IgD-negative memory B cell (primary cell): Measurements from ENCODE around the gene GK2. TPM values are rescaled to one million over a fixed set of nuclear protein-coding genes. Genes with fewer than 3 reads are reported as not detected.

Source experiments
- H3K27ac Mint-ChIP-seq, 3 donors: one replicate each; pipeline ENCODE4 v1.8.0; 2020 to 2022; ENCODE audit warnings: mild to moderate bottlenecking in 3 of 3, mixed read lengths in 3 of 3, moderate library complexity in 1 of 3
- H3K27me3 Mint-ChIP-seq: one replicate; pipeline ENCODE4 v1.8.0; 2021; ENCODE audit warnings: mixed read lengths
- H3K36me3 Mint-ChIP-seq: one replicate; pipeline ENCODE4 v1.8.0; 2020; ENCODE audit warnings: mild to moderate bottlenecking, mixed read lengths
- H3K4me1 Mint-ChIP-seq, 3 donors: one replicate each; pipeline ENCODE4 v1.8.0; 2020 to 2022; ENCODE audit warnings: mixed read lengths in 3 of 3, mild to moderate bottlenecking in 1 of 3
- H3K4me3 Mint-ChIP-seq, 4 donors: one replicate each; pipeline ENCODE4 v1.8.0; 2020 to 2022; ENCODE audit warnings: mild to moderate bottlenecking in 4 of 4, mixed read lengths in 4 of 4, moderate library complexity in 3 of 4
- H3K9me3 Mint-ChIP-seq, 3 donors: one replicate each; pipeline ENCODE4 v1.8.0; 2020 to 2021; ENCODE audit warnings: mixed read lengths in 3 of 3, mild to moderate bottlenecking in 1 of 3
- polyA plus RNA-seq: library from polyadenylated mRNA; unstranded; fragments of 300-500 nt; fragmentation: Illumina TruSeq; gene quantifications from one replicate; pipeline ENCODE4 v1.2.3, GENCODE V29; 2021

Gene GK2
- polyA plus RNA-seq = not detected

GRCh38 chr4:79408063-79408462 lies at the start of gene GK2:
GK2 (minus strand) TSS chr4:79408228; CDS start chr4:79408200, 28 bp downstream.
- no peaks in the 10 kb centered on the region for H3K27me3 Mint-ChIP-seq
- no peak within 1 kb of the TSS for H3K27ac Mint-ChIP-seq
- H3K36me3 Mint-ChIP-seq = no peaks in the 10 kb centered on the region
- H3K9me3 Mint-ChIP-seq = peaks cover 0 to 1% (median 0%) of the 10 kb centered on the region in 3 donors
- peaks cover 0 to 2% (median 0%) of the 10 kb centered on the region in 3 donors for H3K4me1 Mint-ChIP-seq
- H3K4me3 Mint-ChIP-seq = no peak within 1 kb of the TSS

GRCh38 chr4:79455216-79455615 lies 47.2 kb upstream of the GK2 start:
- no peak overlapping the region for H3K4me3 Mint-ChIP-seq
- H3K27ac Mint-ChIP-seq = no peak overlapping the region
- H3K36me3 Mint-ChIP-seq = no peaks in the 10 kb centered on the region
- peaks cover under 1% of the 10 kb centered on the region for H3K27me3 Mint-ChIP-seq
- no peaks in the 10 kb centered on the region for H3K9me3 Mint-ChIP-seq
- H3K4me1 Mint-ChIP-seq = no peaks in the 10 kb centered on the region

GRCh38 chr4:79454656-79455055 lies 46.6 kb upstream of the GK2 start:
- Mint-ChIP-seq H3K9me3 (no peaks in the 10 kb centered on the region), H3K4me1 (no peaks in the 10 kb centered on the region), H3K27ac (no peak overlapping the region), H3K36me3 (no peaks in the 10 kb centered on the region), H3K4me3 (no peak overlapping the region), H3K27me3 (peaks cover 1% of the 10 kb centered on the region)

- peaks cover 1% of the 10 kb centered on the region for H3K27me3 Mint-ChIP-seq
- no peak overlapping the region for H3K4me3 Mint-ChIP-seq
- H3K27ac Mint-ChIP-seq = no peak overlapping the region
- no peaks in the 10 kb centered on the region for H3K9me3 Mint-ChIP-seq
- H3K4me1 Mint-ChIP-seq = no peaks in the 10 kb centered on the region
- no peaks in the 10 kb centered on the region for H3K36me3 Mint-ChIP-seq
These were observed 42.0 kb upstream of the GK2 start for GRCh38 chr4:79450053-79450452.

GRCh38 chr4:79446145-79446544 lies 38.1 kb upstream of the GK2 start:
- H3K4me1 Mint-ChIP-seq = no peaks in the 10 kb centered on the region
- H3K9me3 Mint-ChIP-seq = peaks cover 0 to 3% (median 0%) of the 10 kb centered on the region in 3 donors
- no peaks in the 10 kb centered on the region for H3K36me3 Mint-ChIP-seq
- H3K27ac Mint-ChIP-seq = no peak overlapping the region
- H3K4me3 Mint-ChIP-seq = no peak overlapping the region
- peaks cover 1% of the 10 kb centered on the region for H3K27me3 Mint-ChIP-seq

- no peaks in the 10 kb centered on the region for H3K4me1 Mint-ChIP-seq
- no peak overlapping the region for H3K4me3 Mint-ChIP-seq
- H3K36me3 Mint-ChIP-seq = no peaks in the 10 kb centered on the region
- peaks cover 0 to 3% (median 0%) of the 10 kb centered on the region in 3 donors for H3K9me3 Mint-ChIP-seq
- H3K27me3 Mint-ChIP-seq = peaks cover 1% of the 10 kb centered on the region
- H3K27ac Mint-ChIP-seq = no peak overlapping the region
These were observed 37.3 kb upstream of the GK2 start for GRCh38 chr4:79445371-79445781.

- H3K4me3 Mint-ChIP-seq = no peak overlapping the region
- H3K27ac Mint-ChIP-seq = no peak overlapping the region
- no peaks in the 10 kb centered on the region for H3K27me3 Mint-ChIP-seq
- H3K4me1 Mint-ChIP-seq = no peaks in the 10 kb centered on the region
- H3K36me3 Mint-ChIP-seq = no peaks in the 10 kb centered on the region
- peaks cover 0 to 9% (median 5%) of the 10 kb centered on the region in 3 donors for H3K9me3 Mint-ChIP-seq
These were observed 34.4 kb upstream of the GK2 start for GRCh38 chr4:79442422-79442821.

GRCh38 chr4:79439489-79439888 lies 31.5 kb upstream of the GK2 start:
- Mint-ChIP-seq H3K27me3 (no peaks in the 10 kb centered on the region), H3K4me3 (no peak overlapping the region), H3K36me3 (no peaks in the 10 kb centered on the region), H3K27ac (no peak overlapping the region), H3K9me3 (peaks cover 0 to 9% (median 5%) of the 10 kb centered on the region in 3 donors), H3K4me1 (no peaks in the 10 kb centered on the region)

GRCh38 chr4:79431839-79432238 lies 23.8 kb upstream of the GK2 start:
- no peaks in the 10 kb centered on the region for H3K4me1 Mint-ChIP-seq
- H3K27ac Mint-ChIP-seq = no peak overlapping the region
- H3K4me3 Mint-ChIP-seq = no peak overlapping the region
- no peaks in the 10 kb centered on the region for H3K36me3 Mint-ChIP-seq
- H3K27me3 Mint-ChIP-seq = no peaks in the 10 kb centered on the region
- peaks cover 0 to 1% (median 0%) of the 10 kb centered on the region in 3 donors for H3K9me3 Mint-ChIP-seq

GRCh38 chr4:79429113-79429903 lies 21.3 kb upstream of the GK2 start:
- Mint-ChIP-seq H3K36me3 (peaks cover 2% of the 10 kb centered on the region), H3K27me3 (peaks cover 2% of the 10 kb centered on the region), H3K4me1 (no peaks in the 10 kb centered on the region), H3K9me3 (peaks cover 0 to 1% (median 0%) of the 10 kb centered on the region in 3 donors), H3K4me3 (no peak overlapping the region), H3K27ac (no peak overlapping the region)

GRCh38 chr4:79426989-79427388 lies 19.0 kb upstream of the GK2 start:
- peaks cover 2% of the 10 kb centered on the region for H3K27me3 Mint-ChIP-seq
- H3K36me3 Mint-ChIP-seq = peaks cover 2% of the 10 kb centered on the region
- no peaks in the 10 kb centered on the region for H3K4me1 Mint-ChIP-seq
- H3K4me3 Mint-ChIP-seq = no peak overlapping the region
- H3K27ac Mint-ChIP-seq = no peak overlapping the region
- no peaks in the 10 kb centered on the region for H3K9me3 Mint-ChIP-seq

GRCh38 chr4:79425586-79425985 lies 17.6 kb upstream of the GK2 start:
- Mint-ChIP-seq H3K36me3 (peaks cover 2% of the 10 kb centered on the region), H3K27me3 (peaks cover 4% of the 10 kb centered on the region), H3K4me3 (no peak overlapping the region), H3K4me1 (no peaks in the 10 kb centered on the region), H3K27ac (no peak overlapping the region), H3K9me3 (peaks cover 0 to 6% (median 1%) of the 10 kb centered on the region in 3 donors)

- Mint-ChIP-seq H3K4me3 (no peak overlapping the region), H3K36me3 (peaks cover 2% of the 10 kb centered on the region), H3K9me3 (peaks cover 0 to 21% (median 6%) of the 10 kb centered on the region in 3 donors), H3K27ac (no peak overlapping the region), H3K27me3 (peaks cover 4% of the 10 kb centered on the region), H3K4me1 (no peaks in the 10 kb centered on the region)
These were observed 13.5 kb upstream of the GK2 start for GRCh38 chr4:79421483-79421882.

GRCh38 chr4:79413886-79414285 lies 5.9 kb upstream of the GK2 start:
- Mint-ChIP-seq H3K4me3 (no peak overlapping the region), H3K36me3 (no peaks in the 10 kb centered on the region), H3K4me1 (peaks cover 0 to 2% (median 0%) of the 10 kb centered on the region in 3 donors), H3K9me3 (peaks cover 0 to 6% (median 0%) of the 10 kb centered on the region in 3 donors), H3K27me3 (no peaks in the 10 kb centered on the region), H3K27ac (peak overlapping the region in 1 of 3 donors; percentile 12)

GRCh38 chr4:79413032-79413885 lies 5.2 kb upstream of the GK2 start:
- Mint-ChIP-seq H3K4me1 (peaks cover 0 to 2% (median 0%) of the 10 kb centered on the region in 3 donors), H3K36me3 (no peaks in the 10 kb centered on the region), H3K27me3 (no peaks in the 10 kb centered on the region), H3K9me3 (peaks cover 0 to under 1% (median 0%) of the 10 kb centered on the region in 3 donors), H3K4me3 (no peak overlapping the region), H3K27ac (peak overlapping the region in 1 of 3 donors; percentile 12)
